A549 (cell line): ENCODE results near the gene SRC. TPM values are rescaled to one million over a fixed set of nuclear protein-coding genes. Genes with fewer than 3 reads are reported as not detected.

ENCODE experiments used
- ATAC-seq, 2 experiments: fragments of 200-7000 bp in 1 of 2; fragments of >200 bp in 1 of 2; cut with Nextera tagmentation in 1 of 2; cut with Tn5 transposase in 1 of 2; 3 replicates each; pipeline versions ENCODE4 v1.8.0 to v1.9.1; 2018 to 2020; ENCODE audit warnings: mild to moderate bottlenecking in 1 of 2, moderate library complexity in 1 of 2
- CTCF ChIA-PET: fragments of 300-600 bp; sonication (Branson Sonifier 250); formaldehyde crosslinking; extraction: SDS; loops from one replicate; lab custom pipeline; 2021; ENCODE audit warnings: antibody characterized with exemption, inconsistent platforms; lab: Yijun Ruan, JAX
- POLR2A ChIA-PET: fragments of 350-600 bp; formaldehyde crosslinking; extraction: SDS; loops from one replicate; lab custom pipeline; 2021; ENCODE audit warnings: antibody characterized with exemption, inconsistent platforms; lab: Yijun Ruan, JAX
- DNase-seq, 2 experiments: peaks; one replicate each; pipeline versions ENCODE4 v3.0.0 to v3.0.0-alpha.2; 2011 to 2016; ENCODE audit warnings: low read depth in 1 of 2, low spot score in 1 of 2
- FAIRE-seq: peaks from 2 replicates; lab custom pipeline; 2011; peaks lifted over from hg19 to GRCh38; lab: Jason Lieb, UNC
- H3K27ac ChIP-seq, 2 experiments: fragments of >200 bp; sonication (Bioruptor Twin); formaldehyde crosslinking; 3 replicates each; pipeline ENCODE4 v1.5.1; 2016 to 2017
- H3K4me1 ChIP-seq: fragments of >200 bp; sonication (Bioruptor Twin); formaldehyde crosslinking; 3 replicates; pipeline ENCODE4 v1.6.1; 2016
- H3K4me2 ChIP-seq: fragments of >200 bp; sonication (Bioruptor Twin); formaldehyde crosslinking; 3 replicates; pipeline ENCODE4 v1.6.1; 2016
- H3K4me3 ChIP-seq: fragments of >200 bp; sonication (Bioruptor Twin); formaldehyde crosslinking; 3 replicates; pipeline ENCODE4 v1.5.1; 2016
- H3K9me3 ChIP-seq: fragments of >200 bp; sonication (Bioruptor Twin); formaldehyde crosslinking; 3 replicates; pipeline ENCODE4 v1.6.1; 2016
- CHD4 ChIP-seq: fragments of 200-600 bp; sonication (generic); IDR thresholded peaks from 2 replicates; pipeline ENCODE4 v1.6.1; 2016; ENCODE audit warnings: antibody characterized with exemption, mild to moderate bottlenecking, borderline replicate concordance
- FOSB ChIP-seq: fragments of 250-450 bp; sonication (Bioruptor Pico); IDR thresholded peaks from 2 replicates; pipeline ENCODE4 v1.5.0; 2020; ENCODE audit warnings: mild to moderate bottlenecking, moderate library complexity
- HDAC2 ChIP-seq: fragments of 200-600 bp; sonication (generic); IDR thresholded peaks from 2 replicates; pipeline ENCODE4 v1.6.1; 2016
- HOXA7 ChIP-seq: fragments of 250-450 bp; sonication (Bioruptor Pico); IDR thresholded peaks from 2 replicates; pipeline ENCODE4 v1.5.0; 2020; ENCODE audit warnings: mild to moderate bottlenecking, moderate library complexity
- HOXB5 ChIP-seq: fragments of 250-450 bp; sonication (Bioruptor Pico); IDR thresholded peaks from 2 replicates; pipeline ENCODE4 v1.5.0; 2020; ENCODE audit warnings: mild to moderate bottlenecking, moderate library complexity
- JUN ChIP-seq, 2 experiments: fragments of >200 bp; sonication (Bioruptor Twin); formaldehyde crosslinking; IDR thresholded peaks; 2 replicates in 1 of 2; 3 replicates in 1 of 2; pipeline ENCODE4 v1.6.1; 2016 to 2017
- KDM1A ChIP-seq: fragments of 200-600 bp; sonication (generic); IDR thresholded peaks from 2 replicates; pipeline ENCODE4 v1.6.1; 2016; ENCODE audit warnings: low read depth, mild to moderate bottlenecking
- MAFK ChIP-seq: fragments of 450-650 bp; IDR thresholded peaks from 2 replicates; pipeline ENCODE4 v1.6.1; 2014; ENCODE audit not compliant: partially characterized antibody
- POLR2A ChIP-seq: IDR thresholded peaks from 2 replicates; pipeline ENCODE4 v1.6.1; 2012; ENCODE audit warnings: mild to moderate bottlenecking, low read length
- POLR2AphosphoS2 ChIP-seq: conservative IDR thresholded peaks from 2 replicates; pipeline ENCODE4 v1.6.1; 2012; ENCODE audit warnings: low read length, improper control_type of control experiment, inconsistent platforms
- RAD21 ChIP-seq, 2 experiments: fragments of >200 bp in 1 of 2; sonication (Bioruptor Twin) in 1 of 2; formaldehyde crosslinking in 1 of 2; IDR thresholded peaks in 1 of 2; conservative IDR thresholded peaks in 1 of 2; 2 replicates in 1 of 2; 3 replicates in 1 of 2; pipeline ENCODE4 v1.6.1; 2012 to 2018; ENCODE audit warnings: inconsistent platforms in 1 of 2
- RFX5 ChIP-seq: fragments of 450-650 bp; IDR thresholded peaks from 2 replicates; pipeline ENCODE4 v1.7.1; 2014; ENCODE audit warnings: antibody characterized with exemption, mild to moderate bottlenecking, moderate library complexity
- RNF2 ChIP-seq: fragments of 200-600 bp; sonication (generic); IDR thresholded peaks from 2 replicates; pipeline ENCODE4 v1.6.1; 2016; ENCODE audit warnings: low read depth, mild to moderate bottlenecking, antibody characterized with exemption, moderate library complexity, borderline replicate concordance
- SMC3 ChIP-seq: fragments of >200 bp; sonication (Bioruptor Twin); formaldehyde crosslinking; IDR thresholded peaks from 3 replicates; pipeline ENCODE4 v1.6.1; 2018; ENCODE audit warnings: inconsistent platforms
- ZFP36 ChIP-seq: fragments of 450-650 bp; IDR thresholded peaks from 2 replicates; pipeline ENCODE4 v1.6.1; 2014; ENCODE audit warnings: borderline replicate concordance; ENCODE audit not compliant: partially characterized antibody
- WGBS: methylation state at CpG from one replicate; pipeline ENCODE4 v1.1.6; 2017; ENCODE audit errors: missing lambda C conversion rate; 5-methylcytosine and 5-hydroxymethylcytosine counted together
- polyA plus RNA-seq, 4 experiments: library from polyadenylated mRNA; depleted of rRNA in 3 of 4; stranded (reverse); fragments of >200 nt; fragmentation: RNase III in 1 of 4; extraction: RNeasy Plus Mini Kit Qiagen cat#74134 plus additional on column Dnase treatment in 1 of 4; gene quantifications; 2 replicates in 3 of 4; 3 replicates in 1 of 4; pipeline ENCODE4 v1.2.3, GENCODE V29; 2011 to 2017
- TF ChIP-seq, protein P1 (sequence below): IDR thresholded peaks from 2 replicates; pipeline ENCODE4 v1.6.1; 2012
- TF ChIP-seq, protein P2 (sequence below): fragments of 150-350 bp; IDR thresholded peaks from 2 replicates; pipeline ENCODE4 v1.6.1; 2014; ENCODE audit warnings: low read depth, mild to moderate bottlenecking, low read length
- TF ChIP-seq, protein P3 (sequence below): IDR thresholded peaks from 2 replicates; pipeline ENCODE4 v1.6.1; 2012
- TF ChIP-seq, protein P4 (sequence below): fragments of >200 bp; sonication (Bioruptor Twin); formaldehyde crosslinking; IDR thresholded peaks from 3 replicates; pipeline ENCODE4 v1.5.1; 2016

The SRC gene
- polyA plus RNA-seq, 2 of the 4 experiments (the other 2 are of a cell fraction) = 139 to 154 TPM

DNA sequence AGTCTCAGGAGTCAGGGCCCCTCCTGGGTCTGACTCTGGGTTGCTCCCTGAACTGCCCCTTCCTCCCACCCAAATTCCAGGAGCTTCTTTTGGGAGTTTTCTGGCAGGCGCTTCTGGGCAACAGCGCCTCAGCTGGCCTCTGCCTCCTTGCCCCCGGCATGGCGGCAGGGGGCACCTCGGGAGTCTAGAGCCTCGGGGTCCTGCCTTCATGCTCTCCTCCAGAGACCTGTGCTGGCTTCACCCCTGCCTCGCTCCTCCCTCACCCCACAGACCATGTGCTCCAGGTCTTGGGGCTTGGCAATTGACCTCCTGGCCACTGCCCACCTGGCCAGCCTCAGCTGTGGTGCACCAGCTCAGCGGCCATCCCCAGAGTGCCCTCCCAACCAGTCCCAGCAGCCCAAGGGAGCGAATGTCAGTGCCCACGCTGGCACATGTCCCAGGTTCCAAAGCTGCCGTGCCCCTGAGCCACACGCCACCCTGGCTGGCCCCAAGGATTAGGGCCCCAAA, 43.4 kb downstream of the SRC start:
- H3K4me1 ChIP-seq = peaks cover 88% of the 10 kb centered on the region
- CTCF ChIA-PET = interaction anchor here (0.9 to 6.0 kb wide), 9 partner anchors 9 to 145 kb away, joined by 3 to 49 read pairs (median 6); no protein-coding TSS in a partner anchor
- H3K9me3 ChIP-seq = no peaks in the 10 kb centered on the region
- TF ChIP-seq SMC3 = no peak
- TF ChIP-seq POLR2AphosphoS2 = no peak
- TF ChIP-seq HOXB5 (CRISPR knock-in tag) = no peak
- TF ChIP-seq, protein P1, sequence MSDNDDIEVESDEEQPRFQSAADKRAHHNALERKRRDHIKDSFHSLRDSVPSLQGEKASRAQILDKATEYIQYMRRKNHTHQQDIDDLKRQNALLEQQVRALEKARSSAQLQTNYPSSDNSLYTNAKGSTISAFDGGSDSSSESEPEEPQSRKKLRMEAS = peak; percentile 9; the same call in 1 of the 2 replicates
- TF ChIP-seq POLR2A = no peak
- no peak for ATAC-seq
- no peak for FAIRE-seq
- POLR2A ChIA-PET = interaction anchor here (0.8 to 1.2 kb wide), 2 partner anchors 10 to 17 kb away, joined by 3 to 8 read pairs; no protein-coding TSS in a partner anchor
- 87% methylated on average over 11 of the region's 12 CpGs for WGBS
- H3K27ac ChIP-seq = peak overlapping the region; percentile 5 to 96; a peak in 4 of 6 replicates
- H3K4me2 ChIP-seq = no peak overlapping the region
- H3K4me3 ChIP-seq = no peak overlapping the region
- DNase-seq = peak in 1 of 2 experiments; percentile 16

DNA sequence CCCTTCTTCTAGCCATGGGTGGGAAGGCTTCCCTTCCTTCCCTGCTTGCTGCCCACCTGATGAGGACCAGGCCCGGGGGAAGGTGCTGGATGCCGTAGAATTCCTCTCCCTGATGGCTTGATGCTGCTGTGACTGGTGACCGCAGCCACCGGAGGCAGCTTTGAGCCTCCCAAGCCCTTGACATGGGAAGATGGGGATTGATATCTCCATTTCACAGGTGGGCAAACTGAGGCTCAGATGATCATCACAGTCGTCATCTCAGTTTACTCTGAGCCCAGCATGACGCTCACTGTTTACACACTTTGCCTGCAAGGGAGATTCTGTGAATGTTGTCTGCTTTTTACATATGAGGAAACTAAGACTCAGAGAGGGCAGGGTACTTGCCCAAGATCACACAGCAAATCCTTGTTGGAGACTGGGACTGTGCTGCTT, 43.9 kb downstream of the SRC start:
- H3K4me3 ChIP-seq = no peak overlapping the region
- no peak overlapping the region for H3K4me2 ChIP-seq
- TF ChIP-seq, protein P1 = 0 out of 2 replicates have a peak, but pooled peaks have one; percentile 19
- TF ChIP-seq HOXA7 (CRISPR knock-in tag) (peak; percentile 70; the same call in 1 of the 2 replicates), MAFK (no peak), RFX5 (no peak), FOSB (CRISPR knock-in tag) (peak; percentile 78; the same call in 1 of the 2 replicates), RAD21 (conservative IDR thresholded peaks at IDR 0.05 in 1 of 2, IDR thresholded peaks at IDR 0.05 in 1 of 2) (no peak), POLR2AphosphoS2 (0 out of 2 replicates have a peak, but pooled peaks have one; percentile 23), JUN (IDR thresholded peaks at IDR 0.05) (peak in 1 of 2 experiments; percentile 31; a peak in 2 of 5 replicates), RNF2 (no peak), HDAC2 (peak; percentile 80; the same call in 1 of the 2 replicates), ZFP36 (peak; percentile 89), CHD4 (0 out of 2 replicates have a peak, but pooled peaks have one; percentile 66), KDM1A (peak; percentile 93), HOXB5 (CRISPR knock-in tag) (0 out of 2 replicates have a peak, but pooled peaks have one; percentile 35)
- TF ChIP-seq, protein P2, sequence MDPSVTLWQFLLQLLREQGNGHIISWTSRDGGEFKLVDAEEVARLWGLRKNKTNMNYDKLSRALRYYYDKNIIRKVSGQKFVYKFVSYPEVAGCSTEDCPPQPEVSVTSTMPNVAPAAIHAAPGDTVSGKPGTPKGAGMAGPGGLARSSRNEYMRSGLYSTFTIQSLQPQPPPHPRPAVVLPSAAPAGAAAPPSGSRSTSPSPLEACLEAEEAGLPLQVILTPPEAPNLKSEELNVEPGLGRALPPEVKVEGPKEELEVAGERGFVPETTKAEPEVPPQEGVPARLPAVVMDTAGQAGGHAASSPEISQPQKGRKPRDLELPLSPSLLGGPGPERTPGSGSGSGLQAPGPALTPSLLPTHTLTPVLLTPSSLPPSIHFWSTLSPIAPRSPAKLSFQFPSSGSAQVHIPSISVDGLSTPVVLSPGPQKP = no peak
- TF ChIP-seq, protein P3, sequence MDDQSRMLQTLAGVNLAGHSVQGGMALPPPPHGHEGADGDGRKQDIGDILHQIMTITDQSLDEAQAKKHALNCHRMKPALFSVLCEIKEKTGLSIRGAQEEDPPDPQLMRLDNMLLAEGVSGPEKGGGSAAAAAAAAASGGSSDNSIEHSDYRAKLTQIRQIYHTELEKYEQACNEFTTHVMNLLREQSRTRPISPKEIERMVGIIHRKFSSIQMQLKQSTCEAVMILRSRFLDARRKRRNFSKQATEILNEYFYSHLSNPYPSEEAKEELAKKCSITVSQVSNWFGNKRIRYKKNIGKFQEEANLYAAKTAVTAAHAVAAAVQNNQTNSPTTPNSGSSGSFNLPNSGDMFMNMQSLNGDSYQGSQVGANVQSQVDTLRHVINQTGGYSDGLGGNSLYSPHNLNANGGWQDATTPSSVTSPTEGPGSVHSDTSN = no peak
- TF ChIP-seq, protein P4, sequence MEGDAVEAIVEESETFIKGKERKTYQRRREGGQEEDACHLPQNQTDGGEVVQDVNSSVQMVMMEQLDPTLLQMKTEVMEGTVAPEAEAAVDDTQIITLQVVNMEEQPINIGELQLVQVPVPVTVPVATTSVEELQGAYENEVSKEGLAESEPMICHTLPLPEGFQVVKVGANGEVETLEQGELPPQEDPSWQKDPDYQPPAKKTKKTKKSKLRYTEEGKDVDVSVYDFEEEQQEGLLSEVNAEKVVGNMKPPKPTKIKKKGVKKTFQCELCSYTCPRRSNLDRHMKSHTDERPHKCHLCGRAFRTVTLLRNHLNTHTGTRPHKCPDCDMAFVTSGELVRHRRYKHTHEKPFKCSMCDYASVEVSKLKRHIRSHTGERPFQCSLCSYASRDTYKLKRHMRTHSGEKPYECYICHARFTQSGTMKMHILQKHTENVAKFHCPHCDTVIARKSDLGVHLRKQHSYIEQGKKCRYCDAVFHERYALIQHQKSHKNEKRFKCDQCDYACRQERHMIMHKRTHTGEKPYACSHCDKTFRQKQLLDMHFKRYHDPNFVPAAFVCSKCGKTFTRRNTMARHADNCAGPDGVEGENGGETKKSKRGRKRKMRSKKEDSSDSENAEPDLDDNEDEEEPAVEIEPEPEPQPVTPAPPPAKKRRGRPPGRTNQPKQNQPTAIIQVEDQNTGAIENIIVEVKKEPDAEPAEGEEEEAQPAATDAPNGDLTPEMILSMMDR = peak; percentile 33
- FAIRE-seq = no peak
- ChIA-PET POLR2A (interaction anchor here (0.8 kb wide), 1 partner anchor 17 kb away, joined by 3 read pairs; no protein-coding TSS in a partner anchor), CTCF (interaction anchor here (0.9 to 3.5 kb wide), 10 partner anchors 10 to 145 kb away, joined by 3 to 13 read pairs (median 4); no protein-coding TSS in a partner anchor)
- DNase-seq = peak in 1 of 2 experiments; percentile 59
- 80% methylated on average over 6 of the region's 6 CpGs for WGBS
- H3K4me1 ChIP-seq = peaks cover 93% of the 10 kb centered on the region
- ATAC-seq = no peak
- H3K27ac ChIP-seq = peak overlapping the region in 1 of 2 experiments; percentile 96; a peak in 3 of 6 replicates
- H3K9me3 ChIP-seq = no peaks in the 10 kb centered on the region
